ENCODE results near the gene ELAPOR2. TPM values are rescaled to one million over a fixed set of nuclear protein-coding genes. Genes with fewer than 3 reads are reported as not detected.

Gene ELAPOR2
- total RNA-seq, 2 experiments from 2014 or later: 3.2 to 3.9 TPM

Other genes starting within 250 kb of the ELAPOR2 start
- gene DMTF1, start 92.8 kb upstream of the ELAPOR2 start, total RNA-seq: 10 to 100 TPM; 43.6 to 49.8 TPM
- gene TMEM243, start 160.1 kb upstream of the ELAPOR2 start, total RNA-seq: 10 to 100 TPM; 50.4 to 53.1 TPM

Measured in activated naive CD4-positive, alpha-beta T cell treated with anti-CD3 and anti-CD28 coated beads for 36 hours (primary cell).